Esophagus muscularis mucosa (tissue), 3 donors: ENCODE measurements around the gene XRCC4.

Experiments used
- CTCF ChIP-seq, 3 experiments: fragments of 200-600 bp in 2 of 3; fragments of 450-650 bp in 1 of 3; sonication (generic) in 2 of 3; IDR thresholded peaks; one replicate each; pipeline ENCODE4 v1.5.1; 2017 to 2019; ENCODE audit warnings: antibody characterized with exemption in 3 of 3, mild to moderate bottlenecking in 2 of 3, moderate library complexity in 1 of 3
- POLR2A ChIP-seq: fragments of 450-650 bp; IDR thresholded peaks from one replicate; pipeline ENCODE4 v1.6.1; 2017; ENCODE audit warnings: antibody characterized with exemption, moderate library complexity, mild to moderate bottlenecking, low read depth
- POLR2AphosphoS5 ChIP-seq, 2 donors: sonication (generic); formaldehyde crosslinking; IDR thresholded peaks; one replicate each; pipeline ENCODE4 v1.6.1; 2017; ENCODE audit warnings: antibody characterized with exemption in 2 of 2

- no peak for TF ChIP-seq CTCF (IDR thresholded peaks at IDR 0.05)
- no peak for TF ChIP-seq POLR2A
- no peak for TF ChIP-seq POLR2AphosphoS5 (IDR thresholded peaks at IDR 0.05)
Measured at GRCh38 chr5:83095163-83095956, 18.0 kb downstream of the XRCC4 start.
